Upper lobe of left lung (tissue), 4 donors: Measurements from ENCODE around the gene STEAP3.

ENCODE experiments used
- CTCF ChIP-seq, 6 experiments: fragments of 450-650 bp in 4 of 6; fragments of 200-600 bp in 2 of 6; sonication (generic) in 2 of 6; IDR thresholded peaks; one replicate each; pipeline ENCODE4 v1.5.1; 2016 to 2019; ENCODE audit warnings: antibody characterized with exemption in 6 of 6
- EP300 ChIP-seq, 4 donors: sonication (generic); formaldehyde crosslinking; IDR thresholded peaks; one replicate each; pipeline ENCODE4 v1.5.1; 2017; ENCODE audit warnings: antibody characterized with exemption in 4 of 4, control low read depth in 2 of 4
- POLR2A ChIP-seq, 4 donors: fragments of 450-650 bp; IDR thresholded peaks; one replicate each; pipeline ENCODE4 v1.5.1; 2016 to 2017; ENCODE audit warnings: antibody characterized with exemption in 4 of 4, mild to moderate bottlenecking in 2 of 4
- POLR2AphosphoS5 ChIP-seq, 2 donors: sonication (generic); formaldehyde crosslinking; IDR thresholded peaks; one replicate each; pipeline ENCODE4 v1.5.1; 2017; ENCODE audit warnings: antibody characterized with exemption in 2 of 2

- TF ChIP-seq POLR2A (IDR thresholded peaks at IDR 0.05) (no peak), CTCF (IDR thresholded peaks at IDR 0.05) (no peak), POLR2AphosphoS5 (IDR thresholded peaks at IDR 0.05) (no peak), EP300 (IDR thresholded peaks at IDR 0.05) (no peak)
Observed at GRCh38 chr2:119197126-119197405, 26.6 kb upstream of the STEAP3 start.
